ENCODE results near the gene RHO.
"Not testable (repeated sequence)": the region's sequence is repeated elsewhere in the genome, so short reads cannot be mapped to it uniquely, and the experiment has no call there.

The RHO gene

DNA sequence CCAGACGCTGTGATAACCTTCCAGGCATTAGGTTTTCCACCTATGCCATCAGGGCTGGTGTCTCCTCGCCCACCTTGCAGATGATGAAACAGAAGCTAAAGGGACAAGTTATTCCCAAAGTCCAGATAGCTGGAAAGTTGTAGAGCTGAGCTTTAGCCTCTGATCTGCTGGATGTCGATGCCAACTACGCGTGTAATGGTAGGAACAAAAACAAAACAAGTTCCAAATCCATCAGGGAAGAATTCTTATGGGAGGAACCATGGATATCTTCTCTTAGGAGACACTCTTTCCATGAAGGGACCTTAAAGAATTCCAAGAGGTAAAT, 28.1 kb upstream of the RHO start:
- DNase-seq, result no peak

DNA sequence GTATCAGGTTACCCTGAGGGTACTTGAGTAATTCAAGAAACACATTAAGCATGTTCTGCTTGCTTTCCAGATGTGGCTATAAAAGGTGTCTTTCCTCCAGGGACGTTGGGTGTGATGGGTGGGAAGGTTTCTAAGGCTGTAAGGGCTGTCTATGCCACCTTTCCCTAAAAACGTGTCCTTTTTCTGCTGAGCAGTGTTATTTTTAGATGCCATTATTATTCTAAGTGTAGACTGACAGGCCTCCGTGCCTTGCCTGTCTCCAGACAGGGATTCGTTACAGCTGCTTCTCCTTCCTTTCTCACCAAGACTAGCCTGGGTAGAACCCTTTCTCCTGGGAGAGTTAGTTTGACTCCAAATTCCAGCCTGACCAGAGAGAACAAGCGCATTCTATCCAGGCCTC, 26.8 kb upstream of the RHO start:
- no peak for DNase-seq

DNA sequence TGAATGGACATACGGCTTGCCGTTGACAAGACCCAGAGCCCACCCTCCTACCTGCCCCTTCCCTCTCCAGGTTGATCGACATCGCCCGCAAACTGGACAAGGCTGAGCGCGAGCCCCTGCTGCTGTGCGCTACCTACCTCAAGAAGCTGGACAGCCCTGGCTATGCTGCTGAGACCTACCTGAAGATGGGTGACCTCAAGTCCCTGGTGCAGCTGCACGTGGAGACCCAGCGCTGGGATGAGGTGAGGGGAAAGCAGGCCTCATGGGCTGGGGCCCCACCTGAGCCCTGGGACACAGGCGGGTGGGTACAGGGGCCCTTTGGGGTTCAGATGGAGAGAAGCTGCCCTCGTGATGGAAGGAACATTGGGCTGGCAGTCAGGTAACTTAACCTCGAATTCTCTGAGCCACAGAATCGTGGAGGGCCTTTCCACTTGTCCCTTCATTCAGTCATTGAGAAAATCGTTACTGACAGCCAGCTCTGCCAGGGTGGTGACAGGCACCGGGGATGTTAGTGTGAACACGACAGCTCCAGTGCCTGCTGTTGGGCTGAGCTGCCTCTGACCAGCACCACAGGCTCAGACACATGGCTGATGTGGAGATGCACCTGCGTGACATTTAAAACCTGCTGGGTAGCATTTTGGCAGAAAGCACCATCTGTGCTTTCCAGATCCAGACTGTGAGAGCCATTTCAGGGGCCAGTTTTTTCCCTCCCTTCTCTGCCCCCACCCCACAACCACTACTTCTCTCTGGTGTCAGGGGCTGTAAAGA, 25.6 kb upstream of the RHO start:
- peak; percentile 83 for DNase-seq

DNA sequence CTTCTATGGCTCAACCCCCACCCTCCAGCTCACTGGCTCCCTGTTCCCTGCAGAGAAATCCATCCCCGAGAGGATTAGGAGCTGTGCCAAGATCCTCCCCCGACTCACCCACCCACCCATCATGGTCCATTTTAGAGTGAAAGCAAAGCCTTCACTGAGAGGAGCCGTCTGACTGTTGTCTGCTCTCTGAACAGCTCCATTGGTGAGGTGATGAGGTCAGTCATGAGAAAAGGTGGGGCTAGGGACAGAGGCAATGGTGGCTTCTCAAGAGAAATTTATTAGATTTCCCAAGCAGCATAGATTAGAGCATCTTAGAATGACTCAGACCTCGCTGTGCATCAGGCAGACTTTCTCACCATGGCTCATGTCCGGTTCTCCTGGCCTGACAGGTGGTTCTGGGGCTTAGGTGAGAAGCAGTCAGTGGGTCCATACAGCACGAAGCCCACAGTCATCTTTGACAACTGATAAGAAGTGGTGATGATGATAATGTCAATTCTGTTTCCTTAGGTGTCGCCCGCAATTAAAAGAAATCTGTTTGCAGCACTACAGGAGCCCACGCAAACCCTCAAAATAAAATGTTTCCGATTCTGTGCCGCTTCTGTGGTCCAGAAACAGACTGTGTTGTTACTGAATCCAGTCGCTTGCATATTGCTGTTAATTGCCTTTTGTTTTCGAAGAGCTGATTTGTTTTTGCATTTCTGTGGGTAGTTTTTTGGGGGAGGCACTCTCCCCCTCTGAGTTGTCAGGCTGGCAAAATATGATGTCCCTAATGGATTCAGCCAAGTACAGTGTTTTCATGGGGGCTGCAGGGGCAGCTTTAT, 24.8 kb upstream of the RHO start:
- DNase-seq, result peak; percentile 83

DNA sequence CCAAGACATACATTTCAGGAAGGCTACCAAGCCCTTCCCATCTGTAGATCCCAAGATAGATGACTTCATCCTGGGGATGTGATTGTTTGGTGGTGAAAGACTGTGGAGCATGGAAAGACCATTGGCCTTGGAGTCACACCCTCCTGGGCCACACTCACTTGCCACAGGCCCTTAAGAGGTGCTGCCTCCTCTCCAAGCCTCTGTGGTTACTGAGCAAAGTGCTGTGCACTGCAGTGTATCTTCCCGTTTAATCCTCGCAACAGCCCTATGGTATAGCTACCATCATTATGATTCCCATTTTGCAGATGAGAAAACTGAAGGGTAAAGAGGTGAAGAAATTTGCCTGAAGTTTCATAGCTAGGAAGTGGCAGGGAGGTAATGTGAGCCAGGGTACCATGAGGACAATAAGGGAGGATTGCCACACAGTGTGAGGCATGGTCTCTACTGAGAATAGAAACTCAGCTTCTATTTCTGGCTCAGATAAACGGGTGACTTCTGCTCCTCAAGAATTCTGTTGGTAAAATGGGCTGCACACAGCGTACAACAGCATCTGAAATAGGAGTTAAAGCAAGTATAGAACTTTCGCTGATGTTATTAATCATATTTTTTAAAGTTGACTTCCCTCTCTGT, 23.9 kb upstream of the RHO start:
- DNase-seq, result no peak

DNA sequence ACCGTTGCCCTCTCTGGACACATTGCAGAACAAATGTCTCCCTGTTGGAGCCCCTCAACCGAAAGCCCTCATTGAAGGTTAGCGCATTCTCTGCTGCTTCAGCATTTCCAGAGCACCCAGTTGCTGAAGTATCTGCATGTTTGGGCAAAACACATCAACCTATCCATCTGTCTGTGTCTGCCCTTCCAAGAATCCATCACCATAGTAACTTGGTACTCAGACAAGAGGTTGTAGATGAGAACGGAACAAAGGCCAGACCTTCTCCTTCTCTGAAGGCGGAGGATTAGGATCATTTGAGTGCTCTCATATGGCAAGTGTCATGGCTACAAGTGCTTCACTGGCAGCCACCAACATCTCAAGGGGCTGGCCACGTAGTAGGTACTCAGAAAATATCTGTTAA, 23.1 kb upstream of the RHO start:
- DNase-seq, result peak; percentile 96

DNA sequence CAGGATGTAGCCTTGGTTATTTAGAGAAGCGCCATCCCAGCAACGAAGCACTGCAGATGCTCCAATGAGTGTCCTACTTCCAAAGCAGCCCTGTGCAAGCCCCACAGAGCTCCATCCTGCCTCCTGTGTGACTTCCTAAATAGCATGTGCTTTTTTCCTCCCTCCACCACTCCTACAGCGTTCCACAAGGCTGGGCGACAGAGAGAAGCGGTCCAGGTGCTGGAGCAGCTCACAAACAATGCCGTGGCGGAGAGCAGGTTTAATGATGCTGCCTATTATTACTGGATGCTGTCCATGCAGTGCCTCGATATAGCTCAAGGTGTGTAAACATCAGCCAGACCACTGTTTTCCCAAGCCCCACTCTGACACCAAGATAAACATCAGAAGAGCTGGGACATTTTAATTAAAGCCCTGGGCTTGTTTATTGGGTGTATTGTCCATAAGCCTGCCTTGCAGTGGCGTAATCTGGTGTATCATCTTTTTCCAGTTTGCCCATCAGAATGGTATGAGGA, 22.2 kb upstream of the RHO start:
- DNase-seq, result no peak

DNA sequence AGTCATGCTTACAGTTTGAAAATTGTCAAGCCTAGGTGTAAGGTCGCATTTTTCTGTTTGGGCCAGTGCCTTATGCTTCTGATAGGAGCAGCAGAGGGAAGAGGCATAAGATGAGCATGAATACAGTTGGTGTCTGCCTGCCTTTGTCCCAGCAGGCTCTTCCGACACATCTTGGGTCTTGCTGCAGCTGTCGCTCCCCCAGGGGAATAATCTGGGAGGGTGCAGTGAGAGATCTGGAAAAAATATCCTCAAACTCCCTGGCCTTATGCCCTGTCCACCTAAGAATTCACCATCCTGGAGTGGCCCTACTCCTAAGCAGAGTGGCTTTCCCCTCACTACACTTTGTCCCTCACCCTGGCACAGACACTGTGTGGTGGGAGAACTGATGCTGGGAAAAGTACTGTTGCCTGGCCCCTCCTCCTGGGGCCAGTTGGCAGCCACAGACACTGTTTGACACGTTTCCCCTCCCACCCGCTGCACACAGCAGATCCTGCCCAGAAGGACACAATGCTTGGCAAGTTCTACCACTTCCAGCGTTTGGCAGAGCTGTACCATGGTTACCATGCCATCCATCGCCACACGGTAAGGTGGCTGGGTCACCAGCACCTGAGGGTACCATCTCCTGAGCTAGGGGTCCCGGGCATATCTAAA, 21.1 kb upstream of the RHO start:
- DNase-seq, result no peak

DNA sequence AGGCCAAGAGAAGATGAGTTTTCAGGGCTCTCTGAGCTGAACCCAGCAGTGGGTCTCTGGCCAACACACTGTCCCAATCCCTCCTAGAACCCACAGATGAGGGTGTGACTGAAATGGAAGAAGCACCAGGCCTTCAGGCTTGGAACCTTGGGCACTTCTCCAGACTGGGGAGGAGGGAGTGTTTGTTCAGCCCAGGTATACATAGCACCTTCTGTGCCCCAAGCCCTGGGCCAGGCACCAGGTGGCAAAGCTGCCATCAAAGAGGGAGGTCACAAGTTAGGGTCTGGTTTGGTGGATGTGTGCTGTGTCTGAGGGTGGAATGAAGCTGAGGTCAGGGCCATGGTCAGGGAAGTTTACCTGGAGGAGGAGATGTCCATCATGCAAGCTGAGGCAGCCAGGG, 15.8 kb upstream of the RHO start:
- DNase-seq, result no peak

DNA sequence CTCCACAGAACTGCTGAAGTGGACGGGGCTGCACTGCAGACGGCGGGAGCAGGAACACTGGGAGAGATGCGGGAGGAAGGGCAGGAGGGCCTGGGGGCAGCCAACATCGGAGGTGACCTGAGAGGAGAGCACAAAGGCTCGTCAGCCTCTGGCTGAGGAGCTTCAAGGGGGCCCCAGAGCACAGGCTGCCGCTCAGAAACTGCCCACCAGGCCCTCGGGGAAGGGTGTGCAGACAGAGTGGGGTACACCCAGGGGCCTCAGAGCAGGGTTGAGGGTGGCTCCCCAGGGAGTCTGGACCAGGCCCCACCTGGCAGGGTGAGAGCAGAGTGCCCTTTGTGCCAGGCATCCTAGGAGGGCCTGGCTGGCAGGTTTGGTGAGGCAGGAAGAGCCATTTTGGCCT, 14.7 kb upstream of the RHO start:
- no peak for DNase-seq

DNA sequence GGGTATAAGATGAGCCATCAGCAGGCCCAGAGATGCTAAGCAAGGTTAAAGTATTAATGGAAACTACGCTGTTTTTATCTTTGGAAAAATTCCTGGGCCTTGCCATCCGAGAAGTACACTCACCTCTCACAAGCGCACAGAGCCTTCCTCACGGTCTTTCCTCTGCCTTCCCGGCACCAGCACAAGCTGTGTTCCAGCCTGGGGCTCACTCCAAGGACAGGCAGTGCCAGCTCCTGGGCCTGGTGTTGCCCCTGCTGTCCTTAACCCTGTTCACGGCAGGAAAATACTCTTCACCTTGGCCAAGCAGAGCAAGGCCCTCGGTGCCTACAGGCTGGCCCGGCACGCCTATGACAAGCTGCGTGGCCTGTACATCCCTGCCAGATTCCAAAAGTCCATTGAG, 14.3 kb upstream of the RHO start:
- DNase-seq, result no peak

DNA sequence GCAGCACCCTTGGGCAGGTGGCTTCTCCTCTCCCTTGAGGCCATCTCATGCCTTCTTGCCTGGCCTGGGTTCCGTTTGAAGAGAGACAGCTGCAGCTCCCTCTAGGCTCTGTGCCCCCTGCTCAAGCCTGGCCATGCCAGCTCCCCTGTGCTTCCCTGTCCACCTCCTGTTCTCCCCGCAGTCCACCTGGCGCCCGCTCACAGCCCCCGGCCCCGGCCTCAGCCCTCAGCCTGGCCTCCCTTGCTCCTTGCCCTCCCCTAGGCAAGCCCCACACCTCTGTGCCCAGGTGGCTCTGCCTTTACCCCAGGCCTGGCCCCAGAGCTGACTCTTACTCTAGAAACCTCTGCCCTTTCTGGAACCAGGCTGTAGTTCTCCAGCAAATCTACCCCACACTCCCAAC, 13.9 kb upstream of the RHO start:
- no peak for DNase-seq

DNA sequence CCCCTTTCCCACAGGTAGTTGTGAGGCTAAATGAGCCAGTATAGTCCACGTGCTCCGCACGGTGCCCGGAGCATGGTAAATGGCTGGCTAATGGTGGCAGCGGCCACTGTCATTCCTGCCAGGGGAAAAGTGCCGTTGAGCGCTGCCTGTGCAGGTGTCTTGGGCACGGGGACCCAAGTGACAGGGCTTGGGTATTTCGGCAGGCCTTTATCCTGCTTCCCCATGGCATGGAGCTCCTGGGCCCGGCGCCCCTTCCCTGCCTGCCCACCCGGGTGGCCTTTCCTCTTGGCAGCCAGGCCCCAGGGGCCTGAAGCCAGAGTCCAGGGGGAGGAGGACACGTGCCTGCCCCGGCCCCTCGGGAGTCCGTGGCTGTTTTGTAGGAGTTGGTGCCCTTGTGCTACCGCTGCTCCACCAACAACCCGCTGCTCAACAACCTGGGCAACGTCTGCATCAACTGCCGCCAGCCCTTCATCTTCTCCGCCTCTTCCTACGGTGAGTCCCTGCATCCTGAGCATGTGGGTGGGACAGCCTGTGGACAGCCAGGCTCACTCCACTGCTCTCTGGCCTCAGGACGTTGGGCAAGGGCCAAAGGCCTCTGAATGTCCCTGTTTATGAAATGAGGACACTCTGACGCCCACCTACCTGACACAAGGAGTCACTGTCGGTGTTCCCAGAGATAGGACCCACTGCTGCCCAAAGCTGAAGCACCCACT, 13.2 kb upstream of the RHO start:
- not testable (repeated sequence) for DNase-seq

DNA sequence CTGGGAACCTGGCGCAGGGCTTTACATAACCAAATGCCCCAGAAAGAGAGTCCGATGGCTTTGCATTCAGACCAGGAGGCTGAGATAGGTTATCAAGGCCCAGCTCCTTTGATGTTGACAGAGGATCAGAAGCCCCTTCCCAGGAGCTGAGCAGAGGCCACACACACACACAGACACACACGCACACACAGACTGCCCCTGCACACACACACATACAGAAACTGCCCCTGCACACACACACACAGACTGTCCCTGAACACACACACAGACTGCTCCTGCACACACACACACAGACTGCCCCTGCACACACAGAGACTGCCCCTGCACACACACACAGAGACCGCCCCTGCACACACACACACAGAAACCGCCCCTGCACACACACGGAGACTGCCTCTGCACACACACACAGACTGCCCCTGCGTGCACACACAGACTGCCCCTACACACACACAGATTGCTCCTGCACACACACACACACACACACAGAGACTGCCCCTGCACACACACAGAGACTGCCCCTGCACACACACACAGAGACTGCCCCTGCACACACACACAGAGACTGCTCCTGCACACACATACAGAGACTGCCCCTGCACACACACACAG, 12.5 kb upstream of the RHO start:
- not testable (repeated sequence) for DNase-seq

DNA sequence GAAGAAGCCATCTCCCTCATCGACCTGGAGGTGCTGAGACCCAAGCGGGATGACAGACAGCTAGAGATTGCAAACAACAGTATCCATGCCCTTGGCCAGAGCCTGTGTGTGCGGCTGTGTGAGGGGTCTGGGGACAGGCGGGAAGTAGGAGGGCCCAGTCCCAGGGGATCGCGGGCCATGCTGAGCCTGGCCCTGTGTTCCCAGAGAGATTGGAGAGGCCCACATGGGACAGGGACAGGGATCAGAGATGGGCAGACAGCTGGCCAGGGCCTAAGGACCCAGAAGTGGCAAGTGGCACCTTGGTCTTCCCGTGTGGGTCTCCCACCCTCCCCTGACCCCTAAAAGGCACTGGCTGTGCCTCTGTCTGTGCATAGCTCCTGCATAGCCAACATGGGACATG, 10.9 kb upstream of the RHO start:
- DNase-seq, result no peak

DNA sequence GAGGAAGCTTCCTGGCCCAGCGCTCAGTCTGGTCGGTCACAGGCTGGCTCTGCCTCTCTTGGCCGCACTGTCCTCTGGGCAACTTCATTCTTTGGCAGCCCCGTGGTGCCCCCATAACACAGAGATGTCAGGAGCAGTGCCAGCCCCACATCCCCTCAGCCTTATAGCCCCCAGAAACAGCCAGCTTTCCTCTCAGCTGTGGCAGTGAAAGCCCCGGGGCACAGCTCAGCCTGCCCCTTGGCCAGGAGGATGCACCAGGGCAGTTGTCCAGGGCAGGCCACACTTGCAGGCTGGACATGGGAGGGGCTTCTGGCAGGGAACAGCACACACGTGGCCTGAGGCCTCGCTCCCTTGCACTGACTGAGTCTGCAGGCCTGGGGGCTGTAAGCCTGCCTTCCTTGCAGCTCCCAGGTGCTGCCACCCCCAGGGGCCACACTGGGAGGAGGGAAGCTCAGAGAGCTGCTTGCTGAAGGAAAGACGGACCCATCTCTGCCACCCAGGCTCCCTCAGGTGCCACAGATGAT, 10.3 kb upstream of the RHO start:
- no peak for DNase-seq

DNA sequence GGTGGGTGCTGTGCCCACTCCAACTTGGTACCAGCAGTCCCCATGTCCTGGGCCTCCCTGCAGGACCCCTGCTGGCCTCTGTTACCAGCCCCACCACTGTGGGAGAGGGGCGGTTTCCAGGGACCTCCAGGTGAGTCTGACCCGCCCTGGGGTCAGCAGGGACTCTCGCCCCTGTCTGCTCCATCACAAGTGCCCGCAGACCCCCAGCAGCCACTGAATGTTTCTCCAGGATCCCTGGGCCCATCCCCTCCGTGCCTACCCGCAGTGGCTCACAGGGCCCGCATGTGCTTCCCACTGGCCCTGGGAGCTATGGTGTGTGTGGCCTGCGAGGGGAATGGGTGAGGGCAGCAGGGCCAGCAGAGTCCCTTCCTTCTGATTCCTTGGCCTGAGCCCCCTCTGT, 9.9 kb upstream of the RHO start:
- no peak for DNase-seq

DNA sequence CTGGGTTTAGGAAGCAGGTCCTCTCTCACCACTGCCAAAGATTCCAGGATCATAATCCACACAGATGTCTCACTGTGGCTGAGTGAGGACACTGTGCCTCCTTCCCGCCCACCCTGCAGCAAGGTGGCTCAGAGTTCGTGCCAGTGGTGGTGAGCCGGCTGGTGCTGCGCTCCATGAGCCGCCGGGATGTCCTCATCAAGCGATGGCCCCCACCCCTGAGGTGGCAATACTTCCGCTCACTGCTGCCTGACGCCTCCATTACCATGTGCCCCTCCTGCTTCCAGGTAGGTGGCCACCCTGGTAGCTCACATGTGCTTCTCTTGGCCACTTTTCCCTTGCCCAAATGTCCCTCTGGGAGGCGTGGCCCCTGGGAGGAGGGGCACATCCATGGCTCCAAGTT, 9.0 kb upstream of the RHO start:
- DNase-seq, result no peak

DNA sequence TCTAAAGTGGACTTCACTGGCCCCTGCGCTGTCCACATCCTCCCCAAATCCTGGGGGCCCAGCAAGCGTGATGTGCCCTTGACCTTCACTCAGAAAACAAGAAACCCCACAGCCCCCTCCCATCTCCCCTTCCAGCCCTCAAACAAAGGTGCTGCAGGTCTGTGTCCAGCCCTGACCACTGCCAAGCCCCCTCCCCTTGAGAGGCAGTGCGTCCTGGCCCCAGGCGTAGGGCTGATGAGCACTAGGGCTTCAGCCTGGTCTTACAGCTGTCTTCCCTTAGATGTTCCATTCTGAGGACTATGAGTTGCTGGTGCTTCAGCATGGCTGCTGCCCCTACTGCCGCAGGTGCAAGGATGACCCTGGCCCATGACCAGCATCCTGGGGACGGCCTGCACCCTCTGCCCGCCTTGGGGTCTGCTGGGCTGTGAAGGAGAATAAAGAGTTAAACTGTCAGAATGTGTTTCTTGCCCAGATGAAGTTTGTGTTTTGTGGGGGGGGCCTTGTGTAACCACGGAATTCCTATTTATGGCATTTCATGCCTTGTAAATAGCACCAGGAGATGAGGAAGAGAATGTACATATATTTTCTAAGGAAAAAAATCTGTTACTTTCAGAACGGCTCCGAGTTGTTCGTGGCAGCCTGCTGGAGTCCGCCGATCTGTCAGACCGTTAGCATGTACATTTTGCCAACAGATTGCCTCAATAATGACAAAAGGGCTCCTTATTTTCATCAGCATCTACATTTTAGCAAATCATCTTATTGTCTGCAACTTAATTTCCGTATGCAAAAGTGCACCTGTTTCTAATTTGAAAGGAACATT, 8.3 kb upstream of the RHO start:
- DNase-seq, result no peak

DNA sequence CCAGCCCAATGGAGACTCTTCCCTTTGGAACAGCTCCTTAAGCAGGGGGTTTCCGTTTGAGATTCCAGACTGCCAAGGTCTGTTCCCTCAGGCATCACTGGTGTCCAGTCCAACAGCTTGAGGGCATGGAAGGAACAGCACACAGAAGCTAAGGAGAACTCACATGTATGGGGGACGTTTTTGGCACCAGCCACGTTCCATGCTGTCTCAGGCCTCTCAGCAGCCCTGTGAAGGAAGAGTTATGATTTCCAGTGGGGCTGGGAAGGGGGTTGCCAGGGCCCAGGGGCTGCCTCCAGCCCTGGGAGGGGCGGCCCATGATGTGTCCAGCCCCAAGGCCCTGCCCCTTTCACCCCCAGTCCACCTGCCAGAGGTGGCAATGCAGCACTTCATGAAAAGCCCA, 7.5 kb upstream of the RHO start:
- no peak for DNase-seq

DNA sequence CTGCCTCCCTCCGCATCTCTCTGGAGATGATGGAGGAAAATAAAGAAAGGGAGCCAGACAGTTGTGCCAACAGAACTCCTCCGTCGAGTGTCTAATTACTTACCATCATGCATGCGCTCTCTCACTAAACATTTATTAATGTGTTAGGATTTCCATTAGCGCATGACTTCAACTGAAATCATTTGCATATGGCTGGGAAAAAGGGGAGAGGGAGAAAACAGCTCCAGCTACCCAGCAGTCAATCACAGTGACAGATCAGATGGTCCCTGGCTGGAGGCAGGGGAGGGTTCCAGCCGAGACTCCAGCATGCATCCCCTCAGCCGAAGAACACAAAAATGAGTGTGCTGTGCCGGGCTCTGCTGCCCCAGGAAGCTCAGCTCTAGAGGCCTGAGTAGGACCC, 6.8 kb upstream of the RHO start:
- DNase-seq, result no peak

Measured in NCI-H524 treated with DMSO at 0.1 percent for 48 hours (cell line).